ENCODE measurements around the gene SNX33.

SNX33 gene

DNA sequence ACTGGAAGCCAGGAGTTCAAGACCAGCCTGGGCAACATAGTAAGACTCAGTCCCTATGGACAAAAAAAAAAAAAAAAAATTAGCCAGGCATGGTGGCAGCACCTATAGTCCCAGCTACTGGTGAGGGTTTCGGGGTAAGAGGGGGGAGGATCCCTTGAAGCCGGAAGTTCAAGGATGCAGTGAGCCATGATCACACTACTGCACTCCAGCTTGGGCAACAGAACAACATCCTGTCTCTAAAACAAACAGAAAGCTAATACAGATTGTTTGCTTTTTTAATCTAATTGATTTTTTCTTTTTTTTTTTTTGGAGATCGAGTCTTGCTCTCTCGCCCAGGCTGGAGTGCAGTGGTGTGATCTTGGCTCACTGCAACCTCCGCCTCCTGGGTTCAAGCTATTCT is 6.1 kb upstream of the SNX33 start:
- no peak for DNase-seq

DNA sequence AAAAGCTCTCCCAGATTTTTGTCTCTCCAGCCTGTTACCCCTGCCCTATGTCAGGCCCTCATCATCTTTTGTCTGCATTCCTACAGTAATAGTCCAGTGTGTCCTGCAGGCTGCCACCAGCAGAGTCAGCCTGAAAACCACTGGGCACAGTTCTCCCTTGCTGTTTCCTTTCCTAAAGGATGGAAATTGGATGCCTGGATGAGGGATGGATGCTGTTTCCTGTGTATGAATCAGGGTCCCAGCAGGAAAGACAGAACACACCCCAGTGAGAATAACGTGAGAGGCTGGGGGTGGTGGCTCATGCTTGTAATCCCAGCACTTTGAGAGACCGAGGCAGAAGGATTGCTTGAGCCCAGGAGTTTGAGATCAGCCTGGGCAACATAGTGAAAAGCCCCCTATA is 3.3 kb upstream of the SNX33 start:
- DNase-seq = no peak

DNA sequence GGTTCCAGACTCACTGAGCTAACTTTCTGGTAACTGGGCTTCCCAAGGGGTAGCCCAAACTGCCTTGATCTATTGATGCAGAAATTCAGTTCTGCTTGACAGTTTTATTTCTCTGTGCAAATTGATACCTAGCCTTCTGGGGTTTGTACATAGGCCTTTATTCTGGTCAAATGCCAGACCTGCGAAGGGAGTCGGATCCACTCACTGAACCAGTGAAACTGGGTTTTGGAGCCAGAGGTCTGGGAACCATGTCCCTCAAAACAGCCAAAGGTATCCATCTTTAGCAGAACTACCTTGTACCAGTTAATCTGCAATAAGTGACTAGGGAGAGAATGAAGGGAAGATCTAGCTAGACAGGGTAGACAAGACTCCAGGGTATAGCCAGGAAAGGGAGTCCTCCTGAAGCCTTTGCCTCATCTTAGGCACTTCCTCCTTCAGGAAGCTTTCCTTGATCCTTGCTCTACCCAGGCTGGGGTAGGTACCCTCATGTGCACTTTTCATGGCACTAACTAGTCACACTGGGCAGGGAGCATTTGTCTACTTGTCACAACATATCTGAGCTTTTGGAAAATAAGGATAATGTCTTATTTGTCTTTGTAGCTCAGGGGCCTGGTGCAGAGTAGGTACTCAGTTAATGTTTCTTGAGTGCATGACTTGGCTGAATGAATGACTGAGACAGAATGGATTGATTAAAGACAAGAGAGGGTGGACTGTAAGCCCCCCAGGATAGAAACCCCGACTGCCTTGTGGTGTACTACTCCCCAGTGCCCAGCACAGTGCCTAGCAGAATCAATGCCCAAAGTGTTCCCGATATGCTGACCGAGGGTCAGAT is 1.4 kb upstream of the SNX33 start:
- no peak for DNase-seq

DNA sequence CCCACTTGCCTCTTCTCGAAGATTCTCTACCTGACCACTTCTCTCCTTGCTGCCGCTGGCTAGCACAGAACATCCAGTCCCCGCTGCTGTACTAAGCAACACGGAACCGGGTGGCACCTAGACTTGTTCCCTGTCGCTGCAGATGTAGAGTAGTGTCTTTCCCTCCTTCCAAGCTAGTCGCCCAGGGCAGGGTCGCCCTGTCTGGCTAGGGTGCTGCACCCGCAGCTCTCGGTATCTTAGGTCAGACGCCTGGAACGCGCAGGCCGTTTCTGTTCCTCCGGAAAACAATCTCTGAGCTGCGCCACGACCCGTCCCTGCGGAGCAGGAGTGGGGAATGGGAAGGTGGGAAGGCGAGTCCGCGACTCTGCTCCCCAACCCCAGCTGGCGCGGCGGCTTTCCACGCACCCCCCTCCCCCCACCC is 758 bp upstream of the SNX33 start:
- peak in 1 of 2 donors; percentile 26 for DNase-seq

DNA sequence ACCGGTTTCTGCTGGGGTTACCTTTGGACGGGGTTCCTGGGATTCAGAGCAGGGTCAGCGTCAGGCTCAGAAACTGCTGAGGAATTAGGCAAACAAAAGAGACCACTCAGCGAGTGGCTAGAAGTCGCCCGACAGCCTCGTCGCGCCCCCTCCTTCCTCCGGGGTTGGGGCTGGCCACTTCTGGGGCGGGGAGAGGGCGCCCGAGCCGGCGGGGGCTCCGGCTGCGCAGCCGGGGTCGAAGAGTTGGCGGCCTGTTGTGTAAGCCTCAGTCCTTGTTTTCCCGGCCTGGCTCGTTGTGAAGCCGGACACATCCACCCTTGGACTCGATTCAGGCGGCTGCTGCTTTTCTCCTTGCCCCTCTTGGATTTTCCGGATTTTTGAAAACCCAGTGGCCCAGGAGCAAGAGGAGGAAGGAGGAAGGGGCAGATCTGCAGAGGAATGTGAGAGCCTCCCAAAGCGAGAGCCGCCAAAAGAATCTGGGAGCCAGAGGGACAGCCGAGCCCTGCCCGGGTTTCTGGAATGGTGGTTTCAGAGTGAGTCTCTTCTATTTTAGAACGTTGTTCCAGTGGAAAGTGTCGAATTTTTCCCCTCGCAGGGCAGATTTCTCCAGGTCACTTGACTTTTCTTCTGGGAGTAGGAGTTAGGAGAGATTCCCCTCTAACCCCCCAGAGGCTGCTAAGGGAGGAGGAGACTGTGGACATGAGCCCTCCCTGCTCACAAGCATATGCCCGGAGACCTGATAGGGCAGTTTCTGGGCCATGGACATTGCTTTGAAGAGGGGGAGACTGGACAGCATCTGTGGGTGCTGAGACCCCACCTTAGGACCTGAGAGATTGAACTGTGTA is 666 bp downstream of the SNX33 start:
- DNase-seq = no peak

DNA sequence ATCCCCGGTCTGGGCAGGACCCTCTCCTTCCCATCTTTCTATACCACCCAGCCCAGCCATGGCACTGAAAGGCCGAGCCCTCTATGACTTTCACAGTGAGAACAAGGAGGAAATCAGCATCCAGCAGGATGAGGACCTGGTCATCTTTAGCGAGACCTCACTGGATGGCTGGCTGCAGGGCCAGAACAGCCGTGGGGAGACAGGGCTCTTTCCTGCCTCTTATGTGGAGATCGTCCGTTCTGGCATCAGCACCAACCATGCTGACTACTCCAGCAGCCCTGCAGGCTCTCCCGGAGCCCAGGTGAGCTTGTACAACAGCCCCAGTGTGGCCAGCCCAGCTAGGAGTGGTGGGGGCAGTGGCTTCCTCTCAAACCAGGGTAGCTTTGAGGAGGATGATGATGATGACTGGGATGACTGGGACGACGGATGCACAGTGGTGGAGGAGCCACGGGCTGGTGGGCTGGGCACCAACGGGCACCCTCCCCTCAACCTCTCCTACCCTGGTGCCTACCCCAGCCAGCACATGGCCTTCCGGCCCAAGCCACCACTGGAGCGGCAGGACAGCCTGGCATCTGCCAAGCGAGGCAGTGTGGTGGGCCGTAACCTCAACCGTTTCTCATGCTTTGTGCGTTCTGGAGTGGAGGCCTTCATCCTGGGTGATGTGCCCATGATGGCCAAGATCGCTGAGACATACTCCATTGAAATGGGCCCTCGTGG is 1.5 kb downstream of the SNX33 start:
- DNase-seq = no peak

DNA sequence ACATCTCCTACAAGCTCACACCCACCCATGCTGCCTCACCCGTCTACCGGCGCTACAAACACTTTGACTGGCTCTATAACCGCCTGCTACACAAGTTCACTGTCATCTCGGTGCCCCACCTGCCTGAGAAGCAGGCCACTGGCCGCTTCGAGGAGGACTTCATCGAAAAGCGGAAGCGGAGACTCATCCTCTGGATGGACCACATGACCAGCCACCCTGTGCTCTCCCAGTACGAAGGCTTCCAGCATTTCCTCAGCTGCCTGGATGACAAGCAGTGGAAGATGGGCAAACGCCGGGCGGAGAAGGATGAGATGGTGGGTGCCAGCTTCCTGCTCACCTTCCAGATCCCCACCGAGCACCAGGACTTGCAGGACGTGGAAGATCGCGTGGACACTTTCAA is 2.1 kb downstream of the SNX33 start:
- no peak for DNase-seq

DNA sequence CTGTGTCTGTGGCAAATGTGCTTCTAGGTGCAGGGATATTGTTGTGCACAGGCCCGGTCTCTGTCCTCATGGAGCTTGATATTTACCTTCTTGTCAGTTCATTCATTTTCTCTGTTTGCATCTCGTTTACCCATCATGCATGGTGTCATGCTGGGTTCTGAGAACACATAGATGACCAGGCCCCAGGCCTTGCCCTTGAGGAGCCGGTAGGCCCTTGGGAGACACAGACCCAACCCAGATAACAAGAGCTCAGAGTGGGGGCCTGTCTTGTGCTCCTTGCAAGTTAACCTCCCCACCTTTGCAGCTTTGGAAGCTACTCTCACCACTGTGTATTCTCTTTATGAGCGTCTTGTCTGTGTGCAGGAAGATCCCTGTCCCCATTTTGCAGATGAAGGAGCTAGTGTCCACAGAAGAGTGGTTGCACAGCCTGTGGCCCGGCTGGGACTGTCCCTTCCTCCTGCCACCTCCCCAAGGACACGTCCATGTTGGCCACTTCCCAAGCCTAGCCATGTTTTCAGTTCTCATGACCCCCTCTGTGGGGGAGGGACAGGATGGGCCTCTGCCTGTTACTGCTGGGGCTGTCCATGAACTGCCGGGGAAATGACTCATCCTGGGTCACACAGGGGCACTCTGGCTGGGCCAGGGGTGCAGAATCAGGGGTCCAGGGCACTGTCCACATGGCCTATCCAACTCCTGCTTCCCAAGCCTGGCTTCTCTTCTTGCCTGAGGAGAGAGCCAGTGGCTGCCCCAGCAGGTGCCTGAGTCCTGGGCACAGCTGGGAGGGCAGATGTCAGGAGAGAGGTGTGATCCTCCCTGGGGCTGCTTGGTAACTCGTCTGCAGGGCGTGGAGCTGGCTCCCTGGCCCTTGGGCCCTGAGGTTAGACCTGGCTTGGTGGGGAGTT is 3.4 kb downstream of the SNX33 start:
- no peak for DNase-seq

DNA sequence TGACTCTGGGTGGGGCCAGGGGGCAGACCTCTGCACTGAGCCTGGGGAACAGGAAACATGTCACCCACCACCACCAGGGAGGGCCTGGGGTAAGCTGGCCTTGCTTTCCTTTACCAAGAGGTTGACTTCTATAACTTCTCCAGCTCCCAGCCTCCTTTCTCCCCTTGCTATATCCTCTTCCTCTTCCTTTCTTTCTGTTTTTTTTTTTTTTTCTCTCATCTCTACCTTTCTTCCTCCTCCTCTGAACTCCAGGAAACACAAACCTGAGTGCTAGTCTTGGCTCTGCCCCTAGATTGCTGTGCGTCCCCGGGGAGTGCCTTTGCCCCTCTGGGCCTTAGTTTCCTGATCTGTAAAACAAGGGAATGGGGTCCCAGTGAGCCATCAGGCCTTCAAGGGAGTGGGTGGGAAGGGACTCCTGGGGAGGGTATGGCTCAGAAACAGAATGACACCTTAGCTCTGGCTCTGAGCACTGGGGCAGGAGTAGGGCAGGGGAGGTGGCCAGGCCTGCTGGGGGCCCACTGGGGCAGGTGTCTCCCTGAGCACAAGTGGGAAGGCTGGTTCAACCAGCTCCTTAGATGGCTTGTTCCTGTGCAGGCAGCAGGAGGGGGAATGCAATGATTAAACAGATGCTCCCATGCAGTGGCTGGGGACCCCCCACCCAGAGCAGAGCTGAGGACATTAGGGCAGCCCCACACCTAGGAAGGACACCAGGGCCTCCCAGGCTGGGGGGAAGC is 4.3 kb downstream of the SNX33 start:
- no peak for DNase-seq

DNA sequence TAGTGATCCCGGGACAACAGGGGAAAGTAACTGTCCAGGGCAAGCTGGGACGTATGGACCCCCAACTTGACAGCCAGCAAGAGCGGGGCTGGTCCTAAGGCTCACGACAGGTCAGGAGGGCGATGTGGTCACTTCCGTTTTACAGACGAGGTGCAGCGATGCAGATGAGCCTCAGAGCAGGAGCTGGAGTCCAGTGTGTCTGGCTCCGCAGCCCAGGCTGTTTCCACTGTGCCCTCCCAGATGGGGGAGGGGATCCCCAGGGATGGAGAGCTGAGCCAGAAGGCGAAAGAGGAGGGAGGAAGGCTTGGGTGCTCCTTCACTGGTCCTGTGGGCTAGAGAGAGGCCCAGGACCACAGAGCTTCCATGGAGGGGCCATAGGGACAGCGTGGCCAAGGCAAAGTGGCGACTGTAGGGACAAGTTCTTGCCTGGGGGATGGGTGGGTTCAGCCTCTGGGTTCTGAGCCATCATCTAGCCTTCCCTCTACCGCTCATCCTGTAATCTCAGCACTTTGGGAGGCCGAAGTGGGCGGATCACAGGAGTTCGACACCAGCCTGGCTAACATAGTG is 5.7 kb downstream of the SNX33 start:
- DNase-seq = no peak

DNA sequence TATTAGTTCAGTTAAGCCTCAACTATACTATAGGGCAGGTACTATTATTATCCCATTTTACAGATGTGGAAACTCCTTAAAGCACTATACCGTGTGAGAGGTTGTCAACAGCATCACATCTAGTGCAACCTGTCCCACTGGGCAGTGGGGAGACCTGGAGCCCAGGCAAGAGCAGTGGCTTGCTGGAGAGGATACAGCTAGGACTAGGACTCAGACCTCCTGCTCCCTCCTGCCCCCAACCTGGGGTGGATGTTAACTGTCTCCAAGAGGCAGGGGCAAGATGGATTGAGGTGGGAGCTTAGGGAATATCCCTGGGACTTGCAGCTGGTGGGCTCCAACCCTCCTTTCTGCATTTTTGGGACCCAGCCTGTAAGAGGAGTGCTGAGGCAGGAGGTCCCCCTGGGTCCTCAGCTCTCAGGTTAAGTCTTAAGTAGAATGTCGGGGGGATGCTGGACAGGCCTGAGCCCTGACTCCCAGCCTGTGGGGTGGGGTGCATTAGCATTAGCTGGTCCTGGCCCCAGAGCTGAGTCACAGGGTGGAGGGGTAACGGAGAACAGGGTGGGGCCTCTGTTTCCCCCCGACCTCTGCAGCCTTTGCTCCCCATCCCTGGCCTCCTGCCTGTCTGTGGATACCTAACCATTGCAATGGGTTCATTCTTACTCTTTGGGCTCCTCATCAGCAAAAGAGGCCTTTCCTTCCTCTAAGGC is 6.6 kb downstream of the SNX33 start:
- no peak for DNase-seq

DNA sequence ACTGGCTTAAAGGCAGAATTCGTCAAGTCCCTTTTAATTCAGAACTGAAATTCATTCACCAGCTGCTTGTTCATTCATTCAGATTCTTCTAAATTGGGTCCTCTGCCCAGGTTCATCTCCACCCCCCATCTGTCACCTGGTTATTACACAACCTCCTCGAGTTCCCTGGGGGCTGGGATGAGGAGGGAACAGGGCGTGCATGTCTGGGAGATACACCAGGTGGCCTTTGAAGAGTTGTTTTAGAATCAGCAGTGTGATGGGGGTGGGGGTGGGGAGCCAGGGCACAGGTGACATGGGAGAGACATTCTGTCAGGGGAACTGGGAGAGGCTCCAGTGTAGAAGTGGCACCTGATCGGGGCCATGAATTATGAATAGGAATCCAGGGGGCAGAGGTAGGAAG is 8.2 kb downstream of the SNX33 start:
- DNase-seq = no peak

DNA sequence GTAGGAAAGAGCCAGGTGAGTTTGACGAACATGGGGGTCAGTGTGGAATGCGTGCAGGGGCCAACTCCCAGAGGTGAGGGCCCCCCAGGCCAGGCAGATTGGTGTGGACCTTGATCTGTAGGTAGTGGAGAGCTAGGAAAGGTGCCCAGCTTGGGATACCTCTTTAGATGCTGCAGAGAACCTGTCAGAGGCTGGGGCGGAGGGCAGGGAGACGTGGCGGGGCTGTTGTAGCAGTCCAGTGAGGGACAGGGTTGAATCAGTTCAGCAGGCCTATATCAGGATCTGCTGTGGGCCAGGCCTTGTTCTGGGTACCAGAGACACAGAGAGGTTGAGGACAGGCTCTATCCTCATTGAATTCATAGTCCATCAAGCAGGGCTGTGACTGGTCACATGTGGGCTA is 8.6 kb downstream of the SNX33 start:
- DNase-seq = no peak

DNA sequence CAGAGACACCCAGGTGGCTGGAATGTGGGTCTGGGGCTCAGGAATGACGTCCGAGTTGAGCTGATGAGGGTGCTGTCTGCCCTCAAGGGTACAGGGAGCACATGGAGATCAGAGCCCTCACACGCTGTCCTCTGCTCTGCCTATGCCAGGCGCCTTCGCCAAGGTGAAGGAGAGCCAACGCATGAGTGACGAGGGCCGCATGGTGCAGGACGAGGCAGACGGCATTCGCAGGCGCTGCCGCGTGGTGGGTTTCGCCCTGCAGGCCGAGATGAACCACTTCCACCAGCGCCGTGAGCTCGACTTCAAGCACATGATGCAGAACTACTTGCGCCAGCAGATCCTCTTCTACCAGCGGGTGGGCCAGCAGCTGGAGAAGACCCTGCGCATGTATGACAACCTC is 9.1 kb downstream of the SNX33 start:
- no peak for DNase-seq

DNA sequence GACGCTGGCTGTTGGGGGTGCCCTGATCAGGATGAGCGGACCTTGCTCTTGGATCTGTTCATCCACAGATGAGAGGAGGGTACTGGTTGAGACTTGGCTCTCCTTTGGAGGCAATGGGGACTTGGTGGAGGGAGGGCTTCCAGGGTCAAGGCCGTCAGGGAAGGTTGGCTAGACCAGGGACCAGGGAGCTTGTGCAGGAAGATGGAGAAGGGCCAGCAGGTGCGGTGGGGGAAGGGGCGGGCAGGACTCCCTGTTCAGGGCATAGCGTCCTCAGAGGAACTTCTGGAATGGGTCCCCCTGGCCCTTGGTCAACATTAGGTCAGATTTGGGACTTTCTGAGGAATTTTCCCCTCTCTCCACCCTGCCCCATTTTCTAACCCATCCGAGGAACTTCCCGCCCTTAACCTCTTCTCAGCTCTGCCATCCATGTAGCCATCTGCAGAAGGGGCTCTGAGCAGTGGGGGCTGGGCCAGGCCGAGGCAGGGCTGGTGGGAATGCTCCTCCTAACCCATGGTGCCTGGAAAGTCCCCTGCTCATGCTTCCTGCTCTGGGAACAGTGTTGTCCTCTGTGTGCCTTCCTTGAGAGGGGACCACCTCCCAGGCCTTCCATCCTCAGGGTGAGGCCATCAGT is 11.5 kb downstream of the SNX33 start:
- no peak for DNase-seq

DNA sequence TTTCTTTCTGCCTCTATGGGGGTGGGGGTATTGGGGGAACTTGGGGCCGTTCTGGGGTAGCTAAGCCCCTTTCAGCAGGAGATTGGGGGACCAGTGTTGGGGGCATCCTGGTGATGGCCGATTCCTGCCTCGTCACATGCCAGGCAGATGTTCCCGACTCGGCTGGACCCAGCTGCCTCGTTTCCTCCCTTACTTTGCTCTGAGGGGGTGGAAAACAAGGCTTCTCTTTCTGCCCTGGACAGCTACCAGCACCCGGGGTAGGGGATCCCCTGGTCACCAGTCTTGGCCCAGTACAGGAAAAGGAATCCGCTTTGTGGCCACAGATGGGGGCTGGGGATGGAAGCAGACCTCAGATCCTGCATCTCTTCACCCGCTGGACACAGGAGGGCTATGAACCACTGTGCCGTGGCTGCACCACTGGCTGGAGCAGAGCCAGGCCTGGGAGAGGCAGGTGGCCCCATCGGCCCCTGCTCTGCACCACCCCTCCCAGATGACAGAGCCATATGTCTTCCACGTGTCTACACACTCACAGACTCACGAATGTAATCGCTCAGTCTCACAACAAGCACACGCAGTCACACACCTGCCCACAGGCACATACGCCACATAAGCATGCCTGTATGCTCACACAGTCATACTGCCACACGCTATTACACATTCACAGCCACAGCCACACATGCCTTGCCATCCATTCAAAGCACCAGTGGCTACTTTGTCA is 12.4 kb downstream of the SNX33 start:
- DNase-seq = no peak

DNA sequence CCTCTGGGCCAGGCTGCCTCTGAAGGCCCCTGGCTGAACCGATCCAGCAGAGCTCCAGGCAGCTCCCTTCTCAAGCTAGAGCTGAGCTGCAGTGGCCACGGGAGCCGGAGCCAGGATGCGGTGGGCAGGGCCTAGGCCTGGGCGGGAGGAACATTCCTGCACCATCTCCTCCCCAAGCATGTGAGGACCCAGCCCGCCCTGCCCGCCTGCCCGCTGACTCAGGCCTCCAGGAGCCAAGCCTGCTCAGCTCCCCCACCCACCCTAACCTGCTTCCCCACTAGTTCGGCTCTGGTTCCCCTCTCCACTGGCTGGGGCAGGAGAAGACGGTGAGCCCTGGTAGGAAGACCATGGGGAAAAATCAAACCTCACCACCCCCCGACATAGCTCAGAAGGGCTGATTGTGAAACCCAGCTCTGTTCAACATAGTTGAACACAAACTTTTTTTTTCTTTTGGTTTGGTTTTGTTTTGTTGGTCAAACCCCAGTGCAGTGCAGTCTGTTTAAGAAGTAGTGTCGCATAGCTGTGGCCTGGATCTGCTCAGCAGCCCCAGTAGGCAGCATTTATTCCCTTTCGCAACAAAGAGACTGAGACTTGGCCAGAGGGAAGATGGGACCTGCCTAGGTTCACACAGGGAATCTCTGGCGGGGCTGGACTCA is 13.5 kb downstream of the SNX33 start:
- no peak for DNase-seq

DNA sequence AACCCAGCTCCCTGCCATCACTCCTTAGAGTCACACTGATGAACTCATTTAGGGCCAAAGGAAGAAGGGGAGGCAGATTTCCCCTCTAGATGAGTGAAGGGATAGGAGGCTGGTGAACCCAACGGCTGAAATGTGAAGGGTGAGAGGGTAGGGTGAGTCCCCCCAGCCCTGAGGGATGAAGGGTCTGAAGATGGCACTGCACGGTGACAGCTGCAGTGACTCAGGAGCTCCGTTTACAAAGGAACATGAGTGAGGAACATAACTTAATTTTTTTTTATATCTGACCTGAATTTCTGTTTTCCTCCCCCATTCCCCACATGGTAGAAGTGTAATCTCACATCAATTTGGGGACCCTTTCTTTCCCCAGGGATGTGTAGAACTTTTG is 14.0 kb downstream of the SNX33 start:
- no peak for DNase-seq
